HG02798 (cell line): ENCODE measurements around the gene PLEKHF1.
"Not testable (repeated sequence)": the region's sequence is repeated elsewhere in the genome, so short reads cannot be mapped to it uniquely, and the experiment has no call there.

Experiments
- ATAC-seq: cut with Tn5 transposase; IDR thresholded peaks from one replicate; pipeline ENCODE4 v1.9.1; 2021; ENCODE audit warnings: mild to moderate bottlenecking; ENCODE audit not compliant: unreplicated experiment, poor library complexity

PLEKHF1 gene

GRCh38 chr19:29696565-29696846, 31.2 kb downstream of the PLEKHF1 start:
- ATAC-seq, result no peak

GRCh38 chr19:29697523-29698261, 32.4 kb downstream of the PLEKHF1 start:
- ATAC-seq, result no peak

GRCh38 chr19:29699861-29700260, 34.6 kb downstream of the PLEKHF1 start:
- no peak for ATAC-seq

- ATAC-seq, result no peak
These were observed 35.2 kb downstream of the PLEKHF1 start for GRCh38 chr19:29700498-29700897.

- ATAC-seq, result no peak
These were observed 37.1 kb downstream of the PLEKHF1 start for GRCh38 chr19:29702161-29702962.

- no peak for ATAC-seq
These were observed 37.7 kb downstream of the PLEKHF1 start for GRCh38 chr19:29702963-29703320.

GRCh38 chr19:29704562-29705558, 39.6 kb downstream of the PLEKHF1 start:
- peak; percentile 69 for ATAC-seq

- no peak for ATAC-seq
These were observed 40.4 kb downstream of the PLEKHF1 start for GRCh38 chr19:29705706-29706105.

- ATAC-seq, result no peak
These were observed 41.4 kb downstream of the PLEKHF1 start for GRCh38 chr19:29706635-29707034.

GRCh38 chr19:29708554-29709439, 43.5 kb downstream of the PLEKHF1 start:
- no peak for ATAC-seq

GRCh38 chr19:29709440-29709798, 44.2 kb downstream of the PLEKHF1 start:
- ATAC-seq, result not testable (repeated sequence)

- no peak for ATAC-seq
These were observed 46.4 kb downstream of the PLEKHF1 start for GRCh38 chr19:29711584-29712132.

- no peak for ATAC-seq
These were observed 47.7 kb downstream of the PLEKHF1 start for GRCh38 chr19:29712744-29713516.

- ATAC-seq, result peak; percentile 12
These were observed 49.2 kb downstream of the PLEKHF1 start for GRCh38 chr19:29714371-29714952.

- ATAC-seq, result peak; percentile 76
These were observed 49.9 kb downstream of the PLEKHF1 start, which contains the start of gene C19orf12 for GRCh38 chr19:29714953-29715700. TSS of gene C19orf12 (minus strand) at chr19:29715261. CDS start at chr19:29708413, 6,848 bp downstream.

- no peak for ATAC-seq
These were observed 50.7 kb downstream of the PLEKHF1 start for GRCh38 chr19:29715701-29716581.

- ATAC-seq, result no peak
These were observed 51.8 kb downstream of the PLEKHF1 start for GRCh38 chr19:29717051-29717450.
